ENCODE data around the gene CD82. TPM values are rescaled to one million over a fixed set of nuclear protein-coding genes. Genes with fewer than 3 reads are reported as not detected.

CD82 gene
- total RNA-seq, 1 donor from 2014 or later = 469 TPM

- intact Hi-C loops (cut with micrococcal nuclease) = loop anchor here (5.0 to 10.0 kb wide), 2 partner anchors 104 to 272 kb away; partner anchors contain the start of gene TSPAN18
- H3K4me1 Mint-ChIP-seq = peaks cover 32% of the 10 kb centered on the region
- DNase-seq = peak; percentile 55
- no peak overlapping the region for H3K4me3 Mint-ChIP-seq
- no peaks in the 10 kb centered on the region for H3K9me3 Mint-ChIP-seq
- H3K27me3 Mint-ChIP-seq = no peaks in the 10 kb centered on the region
- H3K27ac Mint-ChIP-seq = no peak overlapping the region
- peaks cover 62% of the 10 kb centered on the region for H3K36me3 Mint-ChIP-seq (ENCODE audit: low read depth)
These were observed 54.9 kb downstream of the CD82 start for GRCh38 chr11:44620328-44620725.

- peaks cover 27% of the 10 kb centered on the region for H3K4me1 Mint-ChIP-seq
- no peak overlapping the region for H3K27ac Mint-ChIP-seq
- H3K4me3 Mint-ChIP-seq = no peak overlapping the region
- peaks cover 56% of the 10 kb centered on the region for H3K36me3 Mint-ChIP-seq (ENCODE audit: low read depth)
- H3K9me3 Mint-ChIP-seq = no peaks in the 10 kb centered on the region
- intact Hi-C loops (cut with micrococcal nuclease) = loop anchor here (5.0 to 10.0 kb wide), 2 partner anchors 104 to 271 kb away; partner anchors contain the start of gene TSPAN18
- peak; percentile 88 for DNase-seq
- no peaks in the 10 kb centered on the region for H3K27me3 Mint-ChIP-seq
These were observed 55.7 kb downstream of the CD82 start for GRCh38 chr11:44621140-44621681.

GRCh38 chr11:44621784-44622183, 56.3 kb downstream of the CD82 start:
- H3K27ac Mint-ChIP-seq = no peak overlapping the region
- peak; percentile 53 for DNase-seq

GRCh38 chr11:44622190-44622650, 56.8 kb downstream of the CD82 start:
- intact Hi-C loops (cut with micrococcal nuclease) = loop anchor here (5.0 to 10.0 kb wide), 2 partner anchors 103 to 270 kb away; partner anchors contain the start of gene TSPAN18
- Mint-ChIP-seq H3K9me3 (no peaks in the 10 kb centered on the region), H3K27ac (peak overlapping the region; percentile 45), H3K36me3 (ENCODE audit: low read depth) (peaks cover 48% of the 10 kb centered on the region), H3K27me3 (no peaks in the 10 kb centered on the region), H3K4me1 (peaks cover 26% of the 10 kb centered on the region), H3K4me3 (no peak overlapping the region)
- DNase-seq = peak; percentile 54

More at GRCh38 chr11:44621784-44622183, 56.3 kb downstream of the CD82 start:
- intact Hi-C loops (cut with micrococcal nuclease) = loop anchor here (5.0 to 10.0 kb wide), 2 partner anchors 103 to 271 kb away; partner anchors contain the start of gene TSPAN18
- no peaks in the 10 kb centered on the region for H3K9me3 Mint-ChIP-seq
- no peaks in the 10 kb centered on the region for H3K27me3 Mint-ChIP-seq
- peaks cover 52% of the 10 kb centered on the region for H3K36me3 Mint-ChIP-seq (ENCODE audit: low read depth)
- no peak overlapping the region for H3K4me3 Mint-ChIP-seq
- H3K4me1 Mint-ChIP-seq = peaks cover 27% of the 10 kb centered on the region

GRCh38 chr11:44622721-44623258, 57.3 kb downstream of the CD82 start:
- no peaks in the 10 kb centered on the region for H3K27me3 Mint-ChIP-seq
- intact Hi-C loops (cut with micrococcal nuclease) = loop anchor here (5.0 to 10.0 kb wide), 2 partner anchors 102 to 270 kb away; partner anchors contain the start of gene TSPAN18
- peaks cover 46% of the 10 kb centered on the region for H3K36me3 Mint-ChIP-seq (ENCODE audit: low read depth)
- H3K27ac Mint-ChIP-seq = peak overlapping the region; percentile 17
- no peaks in the 10 kb centered on the region for H3K9me3 Mint-ChIP-seq
- peaks cover 26% of the 10 kb centered on the region for H3K4me1 Mint-ChIP-seq
- DNase-seq = peak; percentile 51
- no peak overlapping the region for H3K4me3 Mint-ChIP-seq

GRCh38 chr11:44623341-44623730, 57.9 kb downstream of the CD82 start:
- intact Hi-C loops (cut with micrococcal nuclease) = loop anchor here (5.0 to 10.0 kb wide), 2 partner anchors 101 to 269 kb away; partner anchors contain the start of gene TSPAN18
- peaks cover 43% of the 10 kb centered on the region for H3K36me3 Mint-ChIP-seq (ENCODE audit: low read depth)
- peaks cover 26% of the 10 kb centered on the region for H3K4me1 Mint-ChIP-seq
- peak overlapping the region; percentile 17 for H3K27ac Mint-ChIP-seq
- no peak for DNase-seq
- no peaks in the 10 kb centered on the region for H3K9me3 Mint-ChIP-seq
- no peaks in the 10 kb centered on the region for H3K27me3 Mint-ChIP-seq
- no peak overlapping the region for H3K4me3 Mint-ChIP-seq

GRCh38 chr11:44623731-44624491, 58.4 kb downstream of the CD82 start:
- no peak overlapping the region for H3K4me3 Mint-ChIP-seq
- no peaks in the 10 kb centered on the region for H3K27me3 Mint-ChIP-seq
- H3K4me1 Mint-ChIP-seq = peaks cover 26% of the 10 kb centered on the region
- peak; percentile 57 for DNase-seq
- no peaks in the 10 kb centered on the region for H3K9me3 Mint-ChIP-seq
- peak overlapping the region; percentile 19 for H3K27ac Mint-ChIP-seq
- intact Hi-C loops (cut with micrococcal nuclease) = loop anchor here (5.0 to 10.0 kb wide), 2 partner anchors 101 to 268 kb away; partner anchors contain the start of gene TSPAN18
- peaks cover 37% of the 10 kb centered on the region for H3K36me3 Mint-ChIP-seq (ENCODE audit: low read depth)

- Mint-ChIP-seq H3K27ac (peak overlapping the region; percentile 19), H3K4me3 (no peak overlapping the region), H3K36me3 (ENCODE audit: low read depth) (peaks cover 34% of the 10 kb centered on the region), H3K27me3 (no peaks in the 10 kb centered on the region), H3K9me3 (no peaks in the 10 kb centered on the region), H3K4me1 (peaks cover 26% of the 10 kb centered on the region)
- intact Hi-C loops (cut with micrococcal nuclease) = loop anchor here (5.0 to 10.0 kb wide), 2 partner anchors 100 to 268 kb away; partner anchors contain the start of gene TSPAN18
- DNase-seq = peak; percentile 56
These were observed 59.3 kb downstream of the CD82 start for GRCh38 chr11:44624761-44625221.

GRCh38 chr11:44625759-44626523, 60.5 kb downstream of the CD82 start:
- no peak overlapping the region for H3K4me3 Mint-ChIP-seq
- no peak overlapping the region for H3K27ac Mint-ChIP-seq
- no peaks in the 10 kb centered on the region for H3K27me3 Mint-ChIP-seq
- H3K36me3 Mint-ChIP-seq (ENCODE audit: low read depth) = peaks cover 24% of the 10 kb centered on the region
- no peaks in the 10 kb centered on the region for H3K9me3 Mint-ChIP-seq
- intact Hi-C loops (cut with micrococcal nuclease) = loop anchor here (2.0 to 10.0 kb wide), 2 partner anchors 99 to 285 kb away; partner anchors contain the start of gene TSPAN18
- DNase-seq = peak; percentile 55
- peaks cover 21% of the 10 kb centered on the region for H3K4me1 Mint-ChIP-seq

- peaks cover 17% of the 10 kb centered on the region for H3K36me3 Mint-ChIP-seq (ENCODE audit: low read depth)
- intact Hi-C loops (cut with micrococcal nuclease) = loop anchor here (2.0 to 10.0 kb wide), 2 partner anchors 98 to 284 kb away; partner anchors contain the start of gene TSPAN18
- DNase-seq = peak; percentile 49
- H3K4me3 Mint-ChIP-seq = no peak overlapping the region
- no peaks in the 10 kb centered on the region for H3K27me3 Mint-ChIP-seq
- no peak overlapping the region for H3K27ac Mint-ChIP-seq
- H3K4me1 Mint-ChIP-seq = peaks cover 21% of the 10 kb centered on the region
- no peaks in the 10 kb centered on the region for H3K9me3 Mint-ChIP-seq
These were observed 61.2 kb downstream of the CD82 start for GRCh38 chr11:44626645-44627044.

GRCh38 chr11:44627165-44627789, 61.8 kb downstream of the CD82 start:
- H3K36me3 Mint-ChIP-seq (ENCODE audit: low read depth) = peaks cover 11% of the 10 kb centered on the region
- DNase-seq = peak; percentile 51
- H3K27me3 Mint-ChIP-seq = no peaks in the 10 kb centered on the region
- H3K4me3 Mint-ChIP-seq = no peak overlapping the region
- peaks cover 16% of the 10 kb centered on the region for H3K4me1 Mint-ChIP-seq
- no peak overlapping the region for H3K27ac Mint-ChIP-seq
- no peaks in the 10 kb centered on the region for H3K9me3 Mint-ChIP-seq
- intact Hi-C loops (cut with micrococcal nuclease) = loop anchor here (2.0 to 10.0 kb wide), 2 partner anchors 98 to 284 kb away; partner anchors contain the start of gene TSPAN18

- Mint-ChIP-seq H3K27me3 (no peaks in the 10 kb centered on the region), H3K4me1 (peaks cover 11% of the 10 kb centered on the region), H3K27ac (no peak overlapping the region), H3K36me3 (ENCODE audit: low read depth) (peaks cover 9% of the 10 kb centered on the region), H3K4me3 (no peak overlapping the region), H3K9me3 (no peaks in the 10 kb centered on the region)
- intact Hi-C loops (cut with micrococcal nuclease) = loop anchor here (2.0 to 10.0 kb wide), 2 partner anchors 97 to 283 kb away; partner anchors contain the start of gene TSPAN18
- DNase-seq = peak; percentile 54
These were observed 62.7 kb downstream of the CD82 start for GRCh38 chr11:44627911-44628729.

Measured in activated CD4-positive, alpha-beta T cell treated with anti-CD3 and anti-CD28 coated beads, Interleukin-2, amount 10 ng/mL, durations not matched to agents 24 days and 14 days (primary cell).